ENCODE results near the gene ADAMTS1. TPM values are rescaled to one million over a fixed set of nuclear protein-coding genes. Genes with fewer than 3 reads are reported as not detected.

Gene ADAMTS1
- total RNA-seq, 1 experiment from 2014 or later: 0.26 TPM

DNA sequence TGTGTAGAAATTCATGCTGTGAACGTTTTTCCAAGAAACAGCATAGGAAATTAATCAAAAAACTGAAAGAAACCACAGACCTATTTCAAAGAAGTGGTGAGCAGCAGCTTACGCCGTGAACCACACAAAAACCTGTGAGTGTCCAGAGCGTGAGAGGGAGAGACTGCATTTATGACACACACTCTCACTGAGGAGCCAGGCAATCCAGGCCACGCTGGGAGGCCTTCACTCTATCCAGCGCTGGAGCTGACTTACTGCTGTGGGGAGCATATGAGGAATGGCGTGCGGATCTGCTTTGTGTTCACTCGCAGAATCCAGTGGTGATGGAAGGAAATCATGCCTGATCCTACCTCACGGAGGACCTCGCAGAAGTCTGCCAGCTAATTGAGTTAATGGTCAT, 12.7 kb downstream of the ADAMTS1 start:
- Histone ChIP-seq H3K27ac (no peak overlapping the region), H3K36me3 (ENCODE audit: low read depth) (no peaks in the 10 kb centered on the region), H3K79me2 (ENCODE audit: low read depth) (no peaks in the 10 kb centered on the region), H2AFZ (no peak overlapping the region), H3K27me3 (ENCODE audit: insufficient read depth, low read depth) (no peaks in the 10 kb centered on the region), H3K4me1 (replicated peaks; ENCODE audit: insufficient read depth) (no peaks in the 10 kb centered on the region), H3K9me2 (ENCODE audit: insufficient read depth) (no peaks in the 10 kb centered on the region), H4K20me1 (ENCODE audit: insufficient read depth) (no peaks in the 10 kb centered on the region), H3K9me3 (ENCODE audit: insufficient read depth, low read depth) (no peaks in the 10 kb centered on the region), H3K4me2 (no peak overlapping the region), H3K4me3 (no peak overlapping the region), H3F3A (ENCODE audit: insufficient read depth, low read depth) (no peaks in the 10 kb centered on the region)
- BruUV-seq (replicated peaks): no TSS peak
- POLR2A ChIA-PET (ENCODE audit: unreplicated experiment): no interaction called here
- no peak for DNase-seq
- CTCF ChIA-PET: no interaction called here
- TF ChIP-seq EZH2 (IDR thresholded peaks at IDR 0.05; ENCODE audit: low read depth): no peak
- TF ChIP-seq, protein P1, sequence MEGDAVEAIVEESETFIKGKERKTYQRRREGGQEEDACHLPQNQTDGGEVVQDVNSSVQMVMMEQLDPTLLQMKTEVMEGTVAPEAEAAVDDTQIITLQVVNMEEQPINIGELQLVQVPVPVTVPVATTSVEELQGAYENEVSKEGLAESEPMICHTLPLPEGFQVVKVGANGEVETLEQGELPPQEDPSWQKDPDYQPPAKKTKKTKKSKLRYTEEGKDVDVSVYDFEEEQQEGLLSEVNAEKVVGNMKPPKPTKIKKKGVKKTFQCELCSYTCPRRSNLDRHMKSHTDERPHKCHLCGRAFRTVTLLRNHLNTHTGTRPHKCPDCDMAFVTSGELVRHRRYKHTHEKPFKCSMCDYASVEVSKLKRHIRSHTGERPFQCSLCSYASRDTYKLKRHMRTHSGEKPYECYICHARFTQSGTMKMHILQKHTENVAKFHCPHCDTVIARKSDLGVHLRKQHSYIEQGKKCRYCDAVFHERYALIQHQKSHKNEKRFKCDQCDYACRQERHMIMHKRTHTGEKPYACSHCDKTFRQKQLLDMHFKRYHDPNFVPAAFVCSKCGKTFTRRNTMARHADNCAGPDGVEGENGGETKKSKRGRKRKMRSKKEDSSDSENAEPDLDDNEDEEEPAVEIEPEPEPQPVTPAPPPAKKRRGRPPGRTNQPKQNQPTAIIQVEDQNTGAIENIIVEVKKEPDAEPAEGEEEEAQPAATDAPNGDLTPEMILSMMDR (conservative IDR thresholded peaks at IDR 0.05): no peak
- intact Hi-C loops (cut with micrococcal nuclease; ENCODE audit: unreplicated experiment): no loop called here

DNA sequence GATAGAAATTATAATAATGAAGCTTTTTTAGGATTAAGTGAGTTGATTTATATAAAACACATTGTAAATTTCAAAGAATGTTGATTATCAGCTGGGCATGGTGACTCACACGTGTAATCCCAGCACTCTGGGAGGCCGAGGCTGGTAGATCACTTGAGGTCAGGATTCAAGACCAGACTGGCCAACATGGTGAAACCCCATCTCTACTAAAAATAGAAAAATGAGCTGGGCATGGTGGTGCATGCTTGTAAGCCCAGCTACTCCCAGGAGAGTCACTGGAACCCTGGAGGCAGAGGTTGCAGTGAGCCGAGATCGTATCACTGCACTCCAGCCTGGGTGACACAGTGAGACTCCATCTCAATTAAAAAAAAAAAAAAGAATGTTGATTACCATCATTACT, 18.4 kb downstream of the ADAMTS1 start:
- intact Hi-C loops (cut with micrococcal nuclease; ENCODE audit: unreplicated experiment): no loop called here
- Histone ChIP-seq H3K9me2 (ENCODE audit: insufficient read depth) (no peaks in the 10 kb centered on the region), H3F3A (ENCODE audit: insufficient read depth, low read depth) (no peaks in the 10 kb centered on the region), H3K27ac (no peak overlapping the region), H3K4me3 (no peak overlapping the region), H3K36me3 (ENCODE audit: low read depth) (no peaks in the 10 kb centered on the region), H2AFZ (no peak overlapping the region), H3K4me1 (replicated peaks; ENCODE audit: insufficient read depth) (no peaks in the 10 kb centered on the region), H4K20me1 (ENCODE audit: insufficient read depth) (no peaks in the 10 kb centered on the region), H3K4me2 (no peak overlapping the region), H3K9me3 (ENCODE audit: insufficient read depth, low read depth) (no peaks in the 10 kb centered on the region), H3K27me3 (ENCODE audit: insufficient read depth, low read depth) (no peaks in the 10 kb centered on the region), H3K79me2 (ENCODE audit: low read depth) (no peaks in the 10 kb centered on the region)
- POLR2A ChIA-PET (ENCODE audit: unreplicated experiment): no interaction called here
- no peak for DNase-seq
- TF ChIP-seq, protein P1 (conservative IDR thresholded peaks at IDR 0.05): no peak
- no peak for TF ChIP-seq EZH2 (IDR thresholded peaks at IDR 0.05; ENCODE audit: low read depth)
- CTCF ChIA-PET: no interaction called here
- no TSS peak for BruUV-seq (replicated peaks)

DNA sequence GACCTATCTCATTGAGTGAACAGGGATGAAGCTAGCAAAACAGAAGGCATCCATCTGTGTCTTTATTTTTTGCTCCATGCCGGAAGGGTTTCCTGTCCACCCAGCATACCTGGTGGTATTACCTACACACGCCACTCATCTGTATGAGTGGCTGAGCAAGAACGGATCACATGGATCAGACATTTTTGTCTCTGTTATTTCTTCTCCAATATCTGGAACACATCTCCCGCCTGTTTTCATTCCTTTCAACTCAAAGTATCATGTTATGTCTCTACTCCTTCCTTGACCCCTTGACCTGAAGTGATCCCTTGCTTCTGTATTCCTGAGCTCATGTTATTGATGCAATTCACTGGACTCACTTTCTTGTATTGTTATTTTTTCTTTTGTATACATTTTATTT, 24.7 kb downstream of the ADAMTS1 start:
- TF ChIP-seq, protein P1 (conservative IDR thresholded peaks at IDR 0.05): no peak
- TF ChIP-seq EZH2 (IDR thresholded peaks at IDR 0.05; ENCODE audit: low read depth): no peak
- BruUV-seq (replicated peaks): no TSS peak
- Histone ChIP-seq H3K4me2 (no peak overlapping the region), H2AFZ (no peak overlapping the region), H3K27me3 (ENCODE audit: insufficient read depth, low read depth) (no peaks in the 10 kb centered on the region), H4K20me1 (ENCODE audit: insufficient read depth) (no peaks in the 10 kb centered on the region), H3K9me3 (ENCODE audit: insufficient read depth, low read depth) (no peaks in the 10 kb centered on the region), H3K79me2 (ENCODE audit: low read depth) (no peaks in the 10 kb centered on the region), H3F3A (ENCODE audit: insufficient read depth, low read depth) (no peaks in the 10 kb centered on the region), H3K27ac (no peak overlapping the region), H3K9me2 (ENCODE audit: insufficient read depth) (no peaks in the 10 kb centered on the region), H3K4me3 (no peak overlapping the region), H3K4me1 (replicated peaks; ENCODE audit: insufficient read depth) (no peaks in the 10 kb centered on the region), H3K36me3 (ENCODE audit: low read depth) (no peaks in the 10 kb centered on the region)
- intact Hi-C loops (cut with micrococcal nuclease; ENCODE audit: unreplicated experiment): no loop called here
- no peak for DNase-seq
- ChIA-PET CTCF (no interaction called here), POLR2A (ENCODE audit: unreplicated experiment) (no interaction called here)

Data from PC-9 (cell line).